ENCODE data around the gene LST1. TPM values are rescaled to one million over a fixed set of nuclear protein-coding genes. Genes with fewer than 3 reads are reported as not detected.
A peak's percentile ranks its signal among the peaks of the same experiment; 100 is the strongest.

Gene LST1
- polyA plus RNA-seq, 4 donors, result 3.1 to 37.0 (median 14.5) TPM

- peaks cover 0 to 5% (median 0%) of the 10 kb centered on the region in 3 donors for H3K4me1 ChIP-seq (ENCODE audit: control insufficient read depth in 3 of 3, insufficient read depth in 2 of 3, low read depth in 1 of 3, low read length in 2 of 3)
- no peak overlapping the region for H3K4me3 ChIP-seq (ENCODE audit: low read depth in 1 of 3, low read length in 3 of 3)
- peaks cover 4 to 57% (median 9%) of the 10 kb centered on the region in 3 donors for H3K36me3 ChIP-seq (ENCODE audit: control insufficient read depth in 3 of 3, insufficient read depth in 2 of 3, low read depth in 1 of 3, low read length in 3 of 3)
- DNase-seq, result no peak
- WGBS, 3 donors, result 74 to 85% (median 83%) methylated on average over 23 to 24 of the region's 24 CpGs
- no peak overlapping the region for H3K27ac ChIP-seq (ENCODE audit: low read depth in 1 of 3, low read length in 2 of 3)
- no peaks in the 10 kb centered on the region for H3K9me3 ChIP-seq (ENCODE audit: control insufficient read depth in 2 of 2, insufficient read depth in 1 of 2, low read depth in 1 of 2, low read length in 1 of 2)
- no peak for FAIRE-seq
- H3K27me3 ChIP-seq (ENCODE audit: control insufficient read depth in 3 of 3, insufficient read depth in 3 of 3, low read length in 3 of 3), result no peaks in the 10 kb centered on the region
Measured at GRCh38 chr6:31557443-31558317, 28.4 kb upstream of the LST1 start.

- no peak overlapping the region for H3K27ac ChIP-seq (ENCODE audit: low read depth in 1 of 3, low read length in 2 of 3)
- FAIRE-seq, result no peak
- H3K4me3 ChIP-seq (ENCODE audit: low read depth in 1 of 3, low read length in 3 of 3), result no peak overlapping the region
Measured at GRCh38 chr6:31558318-31558625, 27.8 kb upstream of the LST1 start.

GRCh38 chr6:31558631-31559500 is 27.2 kb upstream of the LST1 start:
- Histone ChIP-seq H3K36me3 (ENCODE audit: control insufficient read depth in 3 of 3, insufficient read depth in 2 of 3, low read depth in 1 of 3, low read length in 3 of 3) (peaks cover 4 to 50% (median 9%) of the 10 kb centered on the region in 3 donors), H3K27ac (ENCODE audit: low read depth in 1 of 3, low read length in 2 of 3) (peak overlapping the region in 1 of 3 donors; percentile 52), H3K4me1 (ENCODE audit: control insufficient read depth in 3 of 3, insufficient read depth in 2 of 3, low read depth in 1 of 3, low read length in 2 of 3) (peaks cover 0 to 5% (median 0%) of the 10 kb centered on the region in 3 donors), H3K9me3 (ENCODE audit: control insufficient read depth in 2 of 2, insufficient read depth in 1 of 2, low read depth in 1 of 2, low read length in 1 of 2) (no peaks in the 10 kb centered on the region), H3K4me3 (ENCODE audit: low read depth in 1 of 3, low read length in 3 of 3) (no peak overlapping the region), H3K27me3 (ENCODE audit: control insufficient read depth in 3 of 3, insufficient read depth in 3 of 3, low read length in 3 of 3) (no peaks in the 10 kb centered on the region)
- 62 to 83% (median 68%) methylated on average over 13 to 14 of the region's 14 CpGs for WGBS, 3 donors
- FAIRE-seq (no peak), DNase-seq (no peak)

More at GRCh38 chr6:31558318-31558625, 27.8 kb upstream of the LST1 start:
- WGBS, 3 donors, result 82 to 96% (median 91%) methylated on average over 8 of the region's 8 CpGs
- no peaks in the 10 kb centered on the region for H3K27me3 ChIP-seq (ENCODE audit: control insufficient read depth in 3 of 3, insufficient read depth in 3 of 3, low read length in 3 of 3)
- peaks cover 4 to 53% (median 9%) of the 10 kb centered on the region in 3 donors for H3K36me3 ChIP-seq (ENCODE audit: control insufficient read depth in 3 of 3, insufficient read depth in 2 of 3, low read depth in 1 of 3, low read length in 3 of 3)
- DNase-seq, result no peak
- H3K4me1 ChIP-seq (ENCODE audit: control insufficient read depth in 3 of 3, insufficient read depth in 2 of 3, low read depth in 1 of 3, low read length in 2 of 3), result peaks cover 0 to 5% (median 0%) of the 10 kb centered on the region in 3 donors
- no peaks in the 10 kb centered on the region for H3K9me3 ChIP-seq (ENCODE audit: control insufficient read depth in 2 of 2, insufficient read depth in 1 of 2, low read depth in 1 of 2, low read length in 1 of 2)

GRCh38 chr6:31559606-31559957 is 26.5 kb upstream of the LST1 start:
- no peak for FAIRE-seq
- Histone ChIP-seq H3K9me3 (ENCODE audit: control insufficient read depth in 2 of 2, insufficient read depth in 1 of 2, low read depth in 1 of 2, low read length in 1 of 2) (no peaks in the 10 kb centered on the region), H3K4me3 (ENCODE audit: low read depth in 1 of 3, low read length in 3 of 3) (no peak overlapping the region), H3K36me3 (ENCODE audit: control insufficient read depth in 3 of 3, insufficient read depth in 2 of 3, low read depth in 1 of 3, low read length in 3 of 3) (peaks cover 4 to 46% (median 9%) of the 10 kb centered on the region in 3 donors), H3K4me1 (ENCODE audit: control insufficient read depth in 3 of 3, insufficient read depth in 2 of 3, low read depth in 1 of 3, low read length in 2 of 3) (peaks cover 0 to 5% (median 0%) of the 10 kb centered on the region in 3 donors), H3K27me3 (ENCODE audit: control insufficient read depth in 3 of 3, insufficient read depth in 3 of 3, low read length in 3 of 3) (no peaks in the 10 kb centered on the region), H3K27ac (ENCODE audit: low read depth in 1 of 3, low read length in 2 of 3) (peak overlapping the region in 2 of 3 donors; percentile 28 to 52)
- WGBS, 3 donors, result 63 to 68% (median 64%) methylated on average over 4 of the region's 4 CpGs
- no peak for DNase-seq

GRCh38 chr6:31559958-31560696 is 25.9 kb upstream of the LST1 start:
- no peak overlapping the region for H3K4me3 ChIP-seq (ENCODE audit: low read depth in 1 of 3, low read length in 3 of 3)
- no peak for FAIRE-seq
- peak overlapping the region in 2 of 3 donors; percentile 28 to 52 for H3K27ac ChIP-seq (ENCODE audit: low read depth in 1 of 3, low read length in 2 of 3)
- peaks cover 4 to 46% (median 9%) of the 10 kb centered on the region in 3 donors for H3K36me3 ChIP-seq (ENCODE audit: control insufficient read depth in 3 of 3, insufficient read depth in 2 of 3, low read depth in 1 of 3, low read length in 3 of 3)
- 52 to 84% (median 68%) methylated on average over 7 of the region's 7 CpGs for WGBS, 3 donors
- no peaks in the 10 kb centered on the region for H3K9me3 ChIP-seq (ENCODE audit: control insufficient read depth in 2 of 2, insufficient read depth in 1 of 2, low read depth in 1 of 2, low read length in 1 of 2)
- peak in 1 of 2 donors; percentile 30 for DNase-seq
- H3K4me1 ChIP-seq (ENCODE audit: control insufficient read depth in 3 of 3, insufficient read depth in 2 of 3, low read depth in 1 of 3, low read length in 2 of 3), result peaks cover 0 to 5% (median 0%) of the 10 kb centered on the region in 3 donors
- H3K27me3 ChIP-seq (ENCODE audit: control insufficient read depth in 3 of 3, insufficient read depth in 3 of 3, low read length in 3 of 3), result no peaks in the 10 kb centered on the region

GRCh38 chr6:31560697-31561058 is 25.4 kb upstream of the LST1 start:
- H3K27ac ChIP-seq (ENCODE audit: low read depth in 1 of 3, low read length in 2 of 3), result peak overlapping the region in 1 of 3 donors; percentile 52
- H3K4me1 ChIP-seq (ENCODE audit: control insufficient read depth in 3 of 3, insufficient read depth in 2 of 3, low read depth in 1 of 3, low read length in 2 of 3), result peaks cover 0 to 5% (median 0%) of the 10 kb centered on the region in 3 donors
- FAIRE-seq, result no peak

GRCh38 chr6:31567531-31568370 is 18.3 kb upstream of the LST1 start:
- FAIRE-seq, result no peak
- H3K4me1 ChIP-seq (ENCODE audit: control insufficient read depth in 3 of 3, insufficient read depth in 2 of 3, low read depth in 1 of 3, low read length in 2 of 3), result no peaks in the 10 kb centered on the region
- WGBS, 3 donors, result 42 to 46% (median 45%) methylated on average over 9 of the region's 9 CpGs
- no peak overlapping the region for H3K27ac ChIP-seq (ENCODE audit: low read depth in 1 of 3, low read length in 2 of 3)
- no peaks in the 10 kb centered on the region for H3K36me3 ChIP-seq (ENCODE audit: control insufficient read depth in 3 of 3, insufficient read depth in 2 of 3, low read depth in 1 of 3, low read length in 3 of 3)
- no peak for DNase-seq
- peaks cover 0 to 3% (median 0%) of the 10 kb centered on the region in 3 donors for H3K27me3 ChIP-seq (ENCODE audit: control insufficient read depth in 3 of 3, insufficient read depth in 3 of 3, low read length in 3 of 3)
- no peak overlapping the region for H3K4me3 ChIP-seq (ENCODE audit: low read depth in 1 of 3, low read length in 3 of 3)
- no peaks in the 10 kb centered on the region for H3K9me3 ChIP-seq (ENCODE audit: control insufficient read depth in 2 of 2, insufficient read depth in 1 of 2, low read depth in 1 of 2, low read length in 1 of 2)

More at GRCh38 chr6:31560697-31561058, 25.4 kb upstream of the LST1 start:
- H3K36me3 ChIP-seq (ENCODE audit: control insufficient read depth in 3 of 3, insufficient read depth in 2 of 3, low read depth in 1 of 3, low read length in 3 of 3), result peaks cover 4 to 46% (median 9%) of the 10 kb centered on the region in 3 donors
- no peak for DNase-seq
- no peaks in the 10 kb centered on the region for H3K27me3 ChIP-seq (ENCODE audit: control insufficient read depth in 3 of 3, insufficient read depth in 3 of 3, low read length in 3 of 3)
- H3K9me3 ChIP-seq (ENCODE audit: control insufficient read depth in 2 of 2, insufficient read depth in 1 of 2, low read depth in 1 of 2, low read length in 1 of 2), result no peaks in the 10 kb centered on the region
- no peak overlapping the region for H3K4me3 ChIP-seq (ENCODE audit: low read depth in 1 of 3, low read length in 3 of 3)

Measured in small intestine (tissue), 7 donors.